Measurements from ENCODE around the gene SLC7A11. TPM values are rescaled to one million over a fixed set of nuclear protein-coding genes. Genes with fewer than 3 reads are reported as not detected.

SLC7A11 gene
- total and polyA plus RNA-seq, 2 experiments from 2014 or later = 10.0 to 33.9 TPM

- H3K9me3 Mint-ChIP-seq = no peaks in the 10 kb centered on the region
- H2AFZ ChIP-seq = no peak overlapping the region
- H3K36me3 ChIP-seq (ENCODE audit: insufficient read depth) = no peaks in the 10 kb centered on the region
- no peak overlapping the region for H3K4me3 Mint-ChIP-seq
- TF ChIP-seq CTCF (conservative IDR thresholded peaks at IDR 0.05; ENCODE audit: low read depth in 2 of 2) = no peak
- no peak for TF ChIP-seq ZNF331 (CRISPR knock-in tag; IDR thresholded peaks at IDR 0.05; ENCODE audit: low read depth)
- no peak for TF ChIP-seq NANOG (IDR thresholded peaks at IDR 0.05; ENCODE audit: borderline replicate concordance)
- no peaks in the 10 kb centered on the region for H3K27me3 Mint-ChIP-seq (ENCODE audit: insufficient read depth, low read depth, poor library complexity)
- DNase-seq (ENCODE audit: low spot score) (no peak), ATAC-seq (no peak)
- H3K27me3 ChIP-seq (ENCODE audit: insufficient read depth) = no peaks in the 10 kb centered on the region
- no peaks in the 10 kb centered on the region for H4K20me1 ChIP-seq (replicated peaks; ENCODE audit: insufficient read depth)
- no peak overlapping the region for H3K4me3 ChIP-seq
- H3K27ac Mint-ChIP-seq = no peak overlapping the region
- H3K4me1 Mint-ChIP-seq = peaks cover 26% of the 10 kb centered on the region
- no peak overlapping the region for H3K27ac ChIP-seq (ENCODE audit: low read depth)
- no peaks in the 10 kb centered on the region; the same call in 1 of the 2 replicates for H3K79me2 ChIP-seq (replicated peaks; ENCODE audit: insufficient read depth)
- H3F3A ChIP-seq (replicated peaks; ENCODE audit: low read depth) = no peaks in the 10 kb centered on the region
- peaks cover 19% of the 10 kb centered on the region for H3K4me1 ChIP-seq (ENCODE audit: insufficient read depth)
- peaks cover 11% of the 10 kb centered on the region; the same call in 2 of the 3 replicates for H3K36me3 Mint-ChIP-seq (ENCODE audit: low read depth)
- H3K4me2 ChIP-seq = no peak overlapping the region
- H3K9me2 ChIP-seq (ENCODE audit: insufficient read depth) = no peaks in the 10 kb centered on the region
Observed at GRCh38 chr4:138196153-138196552, 46.0 kb downstream of the SLC7A11 start.

GRCh38 chr4:138193963-138194362, 48.2 kb downstream of the SLC7A11 start:
- Mint-ChIP-seq H3K9me3 (no peaks in the 10 kb centered on the region), H3K4me1 (peaks cover 9% of the 10 kb centered on the region; the same call in 2 of the 3 replicates), H3K4me3 (no peak overlapping the region), H3K27ac (no peak overlapping the region), H3K27me3 (ENCODE audit: insufficient read depth, low read depth, poor library complexity) (no peaks in the 10 kb centered on the region), H3K36me3 (ENCODE audit: low read depth) (peaks cover 11% of the 10 kb centered on the region; the same call in 2 of the 3 replicates)
- Histone ChIP-seq H3K27me3 (ENCODE audit: insufficient read depth) (no peaks in the 10 kb centered on the region), H3K27ac (ENCODE audit: low read depth) (no peak overlapping the region), H4K20me1 (replicated peaks; ENCODE audit: insufficient read depth) (no peaks in the 10 kb centered on the region), H3K4me1 (ENCODE audit: insufficient read depth) (0 out of 2 replicates have a peak, but pooled peaks cover under 1% of the 10 kb centered on the region), H3K9me2 (ENCODE audit: insufficient read depth) (no peaks in the 10 kb centered on the region), H3K4me3 (no peak overlapping the region), H3K4me2 (no peak overlapping the region), H2AFZ (no peak overlapping the region), H3K79me2 (replicated peaks; ENCODE audit: insufficient read depth) (no peaks in the 10 kb centered on the region; the same call in 1 of the 2 replicates), H3F3A (replicated peaks; ENCODE audit: low read depth) (no peaks in the 10 kb centered on the region), H3K36me3 (ENCODE audit: insufficient read depth) (no peaks in the 10 kb centered on the region)
- ATAC-seq (no peak), DNase-seq (ENCODE audit: low spot score) (no peak)
- no peak for TF ChIP-seq EZH2phosphoT487 (IDR thresholded peaks at IDR 0.05; ENCODE audit: unreplicated experiment)

- no peaks in the 10 kb centered on the region for H3K4me1 ChIP-seq (ENCODE audit: insufficient read depth)
- no peak overlapping the region for H2AFZ ChIP-seq
- no peaks in the 10 kb centered on the region for H3K27me3 ChIP-seq (ENCODE audit: insufficient read depth)
- Mint-ChIP-seq H3K4me1 (peaks cover 11% of the 10 kb centered on the region; the same call in 2 of the 3 replicates), H3K4me3 (no peak overlapping the region), H3K36me3 (ENCODE audit: low read depth) (peaks cover 11% of the 10 kb centered on the region; the same call in 2 of the 3 replicates), H3K9me3 (no peaks in the 10 kb centered on the region), H3K27ac (no peak overlapping the region), H3K27me3 (ENCODE audit: insufficient read depth, low read depth, poor library complexity) (peaks cover 2% of the 10 kb centered on the region)
- H3K9me2 ChIP-seq (ENCODE audit: insufficient read depth) = no peaks in the 10 kb centered on the region
- no peak overlapping the region for H3K4me3 ChIP-seq
- DNase-seq (ENCODE audit: low spot score) = peak; percentile 32
- no peak overlapping the region for H3K4me2 ChIP-seq
- no peak for ATAC-seq
- no peak for TF ChIP-seq STAT1 (IDR thresholded peaks at IDR 0.05; ENCODE audit: unreplicated experiment)
- no peak for TF ChIP-seq ZNF462 (CRISPR knock-in tag; IDR thresholded peaks at IDR 0.05)
- TF ChIP-seq JUNB (IDR thresholded peaks at IDR 0.05; ENCODE audit: unreplicated experiment) = no peak
- H3K27ac ChIP-seq (ENCODE audit: low read depth) = no peak overlapping the region
- H3K36me3 ChIP-seq (ENCODE audit: insufficient read depth) = no peaks in the 10 kb centered on the region
- H3K79me2 ChIP-seq (replicated peaks; ENCODE audit: insufficient read depth) = no peaks in the 10 kb centered on the region; the same call in 1 of the 2 replicates
- H3F3A ChIP-seq (replicated peaks; ENCODE audit: low read depth) = no peaks in the 10 kb centered on the region
- H4K20me1 ChIP-seq (replicated peaks; ENCODE audit: insufficient read depth) = no peaks in the 10 kb centered on the region
Observed at GRCh38 chr4:138192113-138192512, 50.0 kb downstream of the SLC7A11 start.

Measured in GM23338 (cell line).